K562 treated with DMSO at 1 percent for 48 hours (cell line): ENCODE results near the gene WNT9A. TPM values are rescaled to one million over a fixed set of nuclear protein-coding genes. Genes with fewer than 3 reads are reported as not detected.

Experiments used
- total RNA-seq: library from RNA; unstranded; fragments of 300-600 nt; gene quantifications from 2 replicates; pipeline ENCODE4 v1.2.3, GENCODE V29; 2022; ENCODE audit warnings: low replicate concordance; ENCODE audit errors: extremely low read depth

The WNT9A gene, protein sequence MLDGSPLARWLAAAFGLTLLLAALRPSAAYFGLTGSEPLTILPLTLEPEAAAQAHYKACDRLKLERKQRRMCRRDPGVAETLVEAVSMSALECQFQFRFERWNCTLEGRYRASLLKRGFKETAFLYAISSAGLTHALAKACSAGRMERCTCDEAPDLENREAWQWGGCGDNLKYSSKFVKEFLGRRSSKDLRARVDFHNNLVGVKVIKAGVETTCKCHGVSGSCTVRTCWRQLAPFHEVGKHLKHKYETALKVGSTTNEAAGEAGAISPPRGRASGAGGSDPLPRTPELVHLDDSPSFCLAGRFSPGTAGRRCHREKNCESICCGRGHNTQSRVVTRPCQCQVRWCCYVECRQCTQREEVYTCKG
- total RNA-seq, result not detected in 2 replicates

DNA sequence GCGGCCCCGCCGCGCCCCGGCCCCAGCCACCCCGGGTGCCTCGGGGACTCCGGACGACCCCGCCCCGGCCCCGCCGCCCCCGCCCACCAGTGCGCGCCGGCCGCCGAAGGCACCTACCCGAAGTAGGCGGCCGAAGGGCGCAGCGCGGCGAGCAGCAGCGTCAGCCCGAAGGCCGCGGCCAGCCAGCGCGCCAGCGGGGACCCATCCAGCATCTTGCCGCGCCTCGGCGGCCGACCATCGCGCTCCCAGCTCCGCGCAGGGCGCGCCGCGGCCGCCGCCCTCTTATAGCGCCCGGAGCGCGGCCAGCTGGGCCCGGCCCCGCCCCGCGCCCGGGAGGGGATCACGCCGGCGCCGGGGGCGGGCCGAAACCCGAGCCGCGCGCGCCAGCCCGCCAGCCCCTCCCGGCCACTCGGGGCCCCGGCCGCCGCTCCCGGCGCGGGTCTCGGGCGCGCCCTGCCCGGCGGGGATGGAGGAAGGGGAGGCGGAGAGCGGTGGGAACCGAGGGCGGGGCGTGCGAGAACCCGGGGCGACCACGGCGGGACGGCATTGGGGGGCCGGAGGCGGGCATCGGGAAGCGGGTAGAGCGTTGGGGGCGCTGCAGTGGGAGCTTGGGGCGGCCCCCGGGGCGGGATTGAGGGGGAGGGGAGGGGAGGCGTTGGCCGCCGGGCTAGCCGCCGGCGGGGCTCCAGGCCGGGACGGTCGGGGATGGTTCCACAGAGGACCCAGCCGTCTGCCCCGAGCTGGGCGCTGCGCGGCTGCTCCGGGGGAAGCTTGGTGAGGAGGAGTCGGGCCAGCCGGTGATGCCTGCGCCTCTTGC is at the start of gene WNT9A:
WNT9A (minus strand) TSS at position 257 of the 817 bp plus-strand sequence; CDS start at position 212, 45 bp downstream.

Other genes starting within 250 kb of the WNT9A start
- not detected in 2 replicates for gene JMJD4, start 212.6 kb downstream of the WNT9A start, total RNA-seq
- gene SNAP47, start 212.5 kb downstream of the WNT9A start, total RNA-seq, result not detected in 2 replicates
- gene PRSS38, start 132.3 kb downstream of the WNT9A start, total RNA-seq, result not detected in 2 replicates
- not detected in 2 replicates for gene WNT3A, start 59.1 kb upstream of the WNT9A start, total RNA-seq
- gene ARF1, start 134.8 kb upstream of the WNT9A start, total RNA-seq, result 215 and 553 TPM in 2 replicates
- not detected in 2 replicates for gene C1orf35, start 155.4 kb upstream of the WNT9A start, total RNA-seq
- gene MRPL55, start 161.4 kb upstream of the WNT9A start, total RNA-seq, result not detected in 2 replicates
- gene GUK1, start 192.3 kb upstream of the WNT9A start, total RNA-seq, result not detected in 2 replicates
- not detected in 2 replicates for gene GJC2, start 202.0 kb upstream of the WNT9A start, total RNA-seq
- not detected in 2 replicates for gene IBA57, start 217.9 kb upstream of the WNT9A start, total RNA-seq